Epithelial cell of esophagus (primary cell): Measurements from ENCODE around the gene SGCA.

Experiments used
- DNase-seq: peaks from one replicate; pipeline ENCODE4 v3.0.0; 2010; ENCODE audit warnings: low read depth
- H3K4me3 ChIP-seq: 2 replicates; pipeline ENCODE4 v1.5.1; 2011; ENCODE audit warnings: mild to moderate bottlenecking, low read length, control low read depth
- TF ChIP-seq, protein P1 (sequence below): IDR thresholded peaks from 2 replicates; pipeline ENCODE4 v1.5.1; 2011; ENCODE audit warnings: low read depth, mild to moderate bottlenecking, low read length, control low read depth, inconsistent platforms; ENCODE audit not compliant: insufficient read depth; ENCODE audit errors: missing control alignments

Gene SGCA

DNA sequence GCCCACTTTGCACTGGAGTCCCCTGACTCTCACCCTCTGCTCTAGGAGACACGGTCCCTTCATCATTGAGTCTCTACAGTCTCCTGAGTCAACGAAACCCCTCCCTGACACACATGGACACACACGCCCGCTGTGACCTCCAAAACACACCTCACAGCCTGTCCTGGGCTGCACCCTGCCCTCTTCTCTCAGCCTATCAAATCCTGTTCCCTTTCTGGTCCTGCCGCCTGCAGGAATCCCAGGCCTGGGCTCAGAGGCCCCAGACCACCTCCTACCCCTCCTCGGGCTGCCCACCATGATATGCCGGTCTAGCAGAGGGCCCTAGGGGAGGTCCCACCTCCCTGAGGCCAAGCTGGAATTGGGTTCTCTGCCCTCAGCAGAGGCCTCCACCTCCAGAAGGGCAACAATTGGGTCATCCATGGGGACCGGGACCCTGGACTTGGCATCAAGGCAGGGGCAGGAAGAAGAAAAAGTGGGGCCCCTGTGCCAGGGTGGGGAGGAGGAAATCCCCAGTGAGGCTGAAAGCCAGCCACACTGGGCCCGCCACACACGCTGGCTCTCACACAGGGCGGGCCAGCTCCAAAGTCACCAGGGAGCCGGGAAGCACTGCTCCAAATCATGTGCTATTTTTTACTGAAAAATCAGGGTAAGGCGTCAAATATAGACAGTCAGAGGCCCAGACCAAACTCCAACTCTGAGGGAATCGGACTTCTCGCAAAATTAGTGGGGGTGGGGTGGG, 18.7 kb upstream of the SGCA start:
- TF ChIP-seq, protein P1, sequence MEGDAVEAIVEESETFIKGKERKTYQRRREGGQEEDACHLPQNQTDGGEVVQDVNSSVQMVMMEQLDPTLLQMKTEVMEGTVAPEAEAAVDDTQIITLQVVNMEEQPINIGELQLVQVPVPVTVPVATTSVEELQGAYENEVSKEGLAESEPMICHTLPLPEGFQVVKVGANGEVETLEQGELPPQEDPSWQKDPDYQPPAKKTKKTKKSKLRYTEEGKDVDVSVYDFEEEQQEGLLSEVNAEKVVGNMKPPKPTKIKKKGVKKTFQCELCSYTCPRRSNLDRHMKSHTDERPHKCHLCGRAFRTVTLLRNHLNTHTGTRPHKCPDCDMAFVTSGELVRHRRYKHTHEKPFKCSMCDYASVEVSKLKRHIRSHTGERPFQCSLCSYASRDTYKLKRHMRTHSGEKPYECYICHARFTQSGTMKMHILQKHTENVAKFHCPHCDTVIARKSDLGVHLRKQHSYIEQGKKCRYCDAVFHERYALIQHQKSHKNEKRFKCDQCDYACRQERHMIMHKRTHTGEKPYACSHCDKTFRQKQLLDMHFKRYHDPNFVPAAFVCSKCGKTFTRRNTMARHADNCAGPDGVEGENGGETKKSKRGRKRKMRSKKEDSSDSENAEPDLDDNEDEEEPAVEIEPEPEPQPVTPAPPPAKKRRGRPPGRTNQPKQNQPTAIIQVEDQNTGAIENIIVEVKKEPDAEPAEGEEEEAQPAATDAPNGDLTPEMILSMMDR: no peak
- no peak for DNase-seq
- H3K4me3 ChIP-seq: peak overlapping the region; percentile 74

GRCh38 chr17:50147841-50148225, 18.0 kb upstream of the SGCA start:
- TF ChIP-seq, protein P1: no peak
- DNase-seq: no peak
- peak overlapping the region; percentile 74 for H3K4me3 ChIP-seq

GRCh38 chr17:50148226-50149090, 17.3 kb upstream of the SGCA start:
- TF ChIP-seq, protein P1: peak; percentile 48
- peak; percentile 94 for DNase-seq
- peak overlapping the region; percentile 74 for H3K4me3 ChIP-seq

DNA sequence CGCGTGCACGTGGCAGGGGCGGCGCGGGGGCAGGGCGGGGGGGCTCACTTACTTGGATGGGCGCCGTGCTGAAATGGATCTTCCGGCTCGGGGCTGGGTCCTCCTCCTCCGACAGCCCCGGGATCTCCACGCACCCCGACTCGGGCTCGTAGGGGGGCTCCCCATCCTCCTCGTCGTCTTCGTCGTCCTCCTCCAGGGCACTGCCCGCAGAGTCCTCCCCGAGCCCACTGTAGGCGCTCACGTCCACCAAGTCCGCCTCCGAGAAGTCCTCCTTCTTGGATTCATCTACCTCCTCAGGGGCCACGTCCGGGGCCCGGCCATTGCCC, 16.8 kb upstream of the SGCA start:
- no peak for DNase-seq

GRCh38 chr17:50149417-50150353, 16.1 kb upstream of the SGCA start:
- peak; percentile 68 for DNase-seq
- H3K4me3 ChIP-seq: peak overlapping the region; percentile 74
- TF ChIP-seq, protein P1: no peak

More for the DNA sequence above, 16.8 kb upstream of the SGCA start:
- peak overlapping the region; percentile 74 for H3K4me3 ChIP-seq
- TF ChIP-seq, protein P1: no peak

GRCh38 chr17:50150354-50151040, 15.3 kb upstream of the SGCA start, which contains the start of gene PPP1R9B:
Gene PPP1R9B, minus strand, starts transcription at chr17:50150677. Its CDS starts 164 bp downstream, at chr17:50150513.
- peak within 1 kb of the TSS; percentile 74 for H3K4me3 ChIP-seq

More at GRCh38 chr17:50150354-50151040, 15.3 kb upstream of the SGCA start, which contains the start of gene PPP1R9B:
- TF ChIP-seq, protein P1: no peak
- no peak for DNase-seq
